HPDE6-E6E7 (cell line): ENCODE data around the gene DNAI2.

Experiments
- DNase-seq: peaks from one replicate; pipeline ENCODE4 v3.0.0; 2011; ENCODE audit warnings: missing footprints; ENCODE audit errors: extremely low spot score

The DNAI2 gene

GRCh38 chr17:74274060-74274708 is at the start of gene DNAI2:
DNAI2 (plus strand) TSS chr17:74274234; CDS start chr17:74281818, 7,584 bp downstream.
- DNase-seq, result no peak

GRCh38 chr17:74224959-74225725 is 48.9 kb upstream of the DNAI2 start:
- no peak for DNase-seq

GRCh38 chr17:74226252-74226651 is 47.8 kb upstream of the DNAI2 start:
- DNase-seq, result no peak

GRCh38 chr17:74227271-74228080 is 46.6 kb upstream of the DNAI2 start:
- no peak for DNase-seq

GRCh38 chr17:74228306-74228978 is 45.6 kb upstream of the DNAI2 start:
- DNase-seq, result no peak

- DNase-seq, result no peak
These were observed 43.1 kb upstream of the DNAI2 start for GRCh38 chr17:74230896-74231295.

GRCh38 chr17:74231928-74232907 is 41.8 kb upstream of the DNAI2 start:
- no peak for DNase-seq

GRCh38 chr17:74233937-74234336 is 40.1 kb upstream of the DNAI2 start:
- DNase-seq, result no peak

- DNase-seq, result no peak
These were observed 39.5 kb upstream of the DNAI2 start for GRCh38 chr17:74234486-74234885.

GRCh38 chr17:74235040-74235581 is 38.9 kb upstream of the DNAI2 start:
- no peak for DNase-seq

GRCh38 chr17:74235911-74236371 is 38.1 kb upstream of the DNAI2 start:
- DNase-seq, result no peak

GRCh38 chr17:74237321-74237720 is 36.7 kb upstream of the DNAI2 start:
- no peak for DNase-seq

- DNase-seq, result no peak
These were observed 34.9 kb upstream of the DNAI2 start for GRCh38 chr17:74239172-74239571.

- DNase-seq, result no peak
These were observed 33.3 kb upstream of the DNAI2 start for GRCh38 chr17:74240618-74241205.

GRCh38 chr17:74241431-74241830 is 32.6 kb upstream of the DNAI2 start:
- DNase-seq, result no peak

- no peak for DNase-seq
These were observed 32.2 kb upstream of the DNAI2 start for GRCh38 chr17:74241847-74242246.

GRCh38 chr17:74243013-74243755 is 30.9 kb upstream of the DNAI2 start:
- DNase-seq, result no peak

GRCh38 chr17:74244128-74244527 is 29.9 kb upstream of the DNAI2 start:
- DNase-seq, result no peak

GRCh38 chr17:74244548-74244947 is 29.5 kb upstream of the DNAI2 start:
- DNase-seq, result no peak
